ENCODE data around the gene TNK2.
"Not testable (repeated sequence)": the region's sequence is repeated elsewhere in the genome, so short reads cannot be mapped to it uniquely, and the experiment has no call there.

TNK2 gene

GRCh38 chr3:195850857-195851543, 57.4 kb downstream of the TNK2 start:
- peak; percentile 88 for DNase-seq (ENCODE audit: low spot score)

DNA sequence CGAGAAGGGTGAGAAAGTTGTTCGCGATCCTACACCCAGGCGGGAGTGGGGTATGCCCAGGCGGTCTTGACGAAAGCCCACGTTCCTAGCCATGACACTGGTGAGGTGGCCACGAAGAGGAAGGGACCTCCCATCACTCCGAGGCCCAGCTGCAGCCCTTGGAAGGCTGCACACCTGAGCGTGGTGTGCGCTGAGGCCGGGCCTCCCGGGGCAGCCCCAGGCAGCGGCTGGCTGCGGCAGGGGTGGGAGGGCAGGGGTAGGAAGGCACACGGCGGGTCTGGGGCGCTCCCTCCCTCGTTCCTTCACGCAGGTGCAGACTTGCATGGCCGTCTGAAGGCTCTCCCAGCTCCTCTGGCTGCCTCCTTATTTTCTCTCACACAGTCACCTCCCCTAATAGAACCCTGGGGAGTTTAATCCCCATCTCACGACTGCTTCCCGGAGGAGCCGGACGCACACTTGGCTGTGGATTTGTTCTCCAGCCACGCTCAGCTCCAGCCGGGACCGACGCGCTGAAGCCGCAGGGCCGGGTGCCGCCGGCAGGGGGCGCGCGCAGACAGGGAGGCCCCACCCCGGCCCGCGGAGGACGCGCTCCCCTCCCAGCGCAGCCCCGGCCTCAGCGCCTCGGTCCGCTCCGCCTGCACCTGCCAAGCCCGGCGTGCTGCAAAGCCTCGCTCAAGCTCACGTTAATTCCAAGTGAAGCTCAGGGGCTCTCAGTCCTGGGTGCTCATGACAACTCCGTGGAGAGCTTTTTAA, 58.9 kb downstream of the TNK2 start:
- peak; percentile 20 for DNase-seq (ENCODE audit: low spot score)

DNA sequence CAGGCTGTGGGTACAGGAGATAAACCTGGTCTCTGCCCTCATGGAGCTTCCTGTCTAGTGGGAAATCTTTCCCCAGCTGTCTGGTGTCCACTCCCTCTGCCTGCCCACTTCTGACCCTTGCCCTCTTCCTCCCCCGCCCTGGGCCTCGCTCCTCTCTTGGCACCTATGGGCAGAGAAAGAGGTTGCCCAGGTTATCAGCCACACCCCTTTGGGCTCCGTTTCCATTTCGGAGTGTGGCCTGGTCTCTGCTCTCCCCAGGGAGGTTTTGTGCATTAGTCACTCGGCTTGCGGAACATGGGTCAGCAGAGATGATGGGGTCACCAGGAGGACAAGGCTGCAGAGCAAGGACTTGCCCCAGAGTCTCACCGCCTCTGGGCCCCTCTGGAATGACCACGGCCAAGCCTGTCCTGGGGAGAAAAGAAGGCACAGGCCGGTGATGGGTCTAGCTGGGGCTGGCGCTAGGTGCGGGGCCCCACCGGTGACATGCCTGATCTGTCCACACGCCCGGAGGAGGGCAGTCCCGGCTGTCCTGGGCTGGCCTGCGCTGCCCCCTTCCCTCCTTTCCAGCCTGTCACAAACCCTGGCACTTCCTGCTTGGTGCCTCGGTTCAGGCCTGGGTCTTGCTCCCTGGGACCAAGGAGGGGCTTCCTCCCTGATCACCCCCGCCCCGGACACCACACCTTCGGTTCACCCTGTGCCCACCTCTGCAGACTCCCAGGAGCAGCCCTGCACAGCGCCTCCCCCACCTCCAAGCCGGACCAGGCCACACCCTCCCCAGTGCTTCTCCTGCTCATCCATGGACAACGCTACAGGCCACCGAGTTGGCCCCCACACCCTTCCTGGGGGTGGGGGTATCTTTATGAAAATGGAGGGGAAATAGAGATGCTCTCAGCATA, 61.0 kb downstream of the TNK2 start:
- no peak for DNase-seq (ENCODE audit: low spot score)

DNA sequence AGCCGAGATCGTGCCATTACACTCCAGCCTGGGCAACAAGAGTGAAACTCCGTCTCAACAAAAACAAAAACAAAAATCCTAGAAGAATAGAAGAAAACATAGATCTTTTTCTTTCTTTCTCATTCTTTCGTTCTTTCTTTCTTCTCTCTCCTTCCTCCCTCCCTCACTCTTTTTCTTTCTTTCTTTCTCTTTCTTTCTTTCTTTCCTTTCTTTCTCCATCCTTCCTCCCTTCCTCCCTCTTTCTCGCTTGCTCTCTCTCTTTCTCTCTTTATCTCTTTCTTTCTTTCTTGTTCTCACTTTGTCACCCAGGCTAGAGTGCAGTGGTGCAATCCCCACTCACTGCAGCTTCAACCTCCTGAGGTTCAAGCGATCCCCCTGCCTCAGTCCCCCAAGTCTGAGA, 62.9 kb downstream of the TNK2 start:
- no peak for DNase-seq (ENCODE audit: low spot score)

DNA sequence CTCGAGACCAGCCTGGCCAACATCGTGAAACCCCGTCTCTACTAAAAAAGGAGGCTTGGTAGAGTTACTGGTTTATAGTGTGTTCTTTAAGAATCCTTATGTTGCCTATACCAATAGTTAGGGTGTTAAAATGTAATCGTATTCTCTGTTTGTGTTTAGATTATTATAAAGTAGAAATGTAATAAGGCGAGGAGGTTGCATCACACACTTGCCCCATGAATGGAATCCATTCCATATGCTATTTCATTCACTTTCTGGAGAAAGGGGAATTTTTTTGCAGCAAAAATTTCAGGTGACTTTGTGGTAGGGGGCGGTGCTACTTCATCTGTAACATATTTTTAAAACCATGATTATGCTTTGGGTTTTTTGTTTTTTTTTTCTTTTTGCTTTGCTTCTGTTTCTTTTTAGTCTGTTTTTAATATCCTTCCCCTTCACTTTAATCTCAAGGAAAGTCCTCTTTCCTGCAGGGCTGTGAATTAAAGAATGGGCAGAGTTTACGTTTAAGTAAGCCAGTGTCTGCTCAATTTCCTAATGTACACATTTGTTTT, 63.6 kb downstream of the TNK2 start:
- DNase-seq (ENCODE audit: low spot score): no peak

DNA sequence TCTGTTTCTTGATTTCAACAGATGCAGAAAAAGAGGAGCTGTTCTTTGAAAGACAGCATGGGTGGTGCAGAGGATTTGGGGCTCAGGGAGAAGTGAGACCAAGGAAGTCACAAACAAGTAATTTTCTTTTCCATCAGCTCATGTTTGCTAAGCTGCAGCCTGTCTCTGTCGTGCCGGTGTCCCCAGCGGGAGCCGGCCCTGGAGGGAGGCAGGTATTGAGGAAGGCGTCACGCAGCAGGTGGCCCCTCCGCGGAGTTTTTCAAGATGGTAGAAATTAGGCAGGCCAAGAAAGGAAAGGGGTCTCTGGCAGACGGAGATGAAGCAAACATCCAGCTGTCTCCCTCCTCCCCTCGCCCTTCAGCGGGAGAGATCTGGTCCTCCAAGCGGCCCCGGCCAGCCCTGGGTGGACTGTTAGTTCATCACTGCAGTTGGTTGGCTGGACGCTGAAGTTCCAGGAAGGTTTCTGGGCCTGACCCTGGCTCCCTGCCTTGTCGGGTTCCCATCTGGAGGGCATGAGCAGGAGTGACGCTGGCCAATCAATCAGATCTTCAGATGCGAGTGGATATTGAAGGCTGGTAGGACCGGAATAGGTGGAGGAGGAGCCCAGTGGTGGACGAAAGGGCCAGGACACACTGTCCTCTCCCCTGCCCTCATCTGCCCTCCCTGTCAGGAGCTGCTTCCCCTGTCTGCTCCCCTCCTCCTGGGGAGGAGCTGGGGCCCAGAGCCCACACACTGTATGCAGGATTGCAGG, 68.9 kb downstream of the TNK2 start:
- DNase-seq (ENCODE audit: low spot score): no peak

GRCh38 chr3:195838714-195839113, 69.6 kb downstream of the TNK2 start:
- no peak for DNase-seq (ENCODE audit: low spot score)

DNA sequence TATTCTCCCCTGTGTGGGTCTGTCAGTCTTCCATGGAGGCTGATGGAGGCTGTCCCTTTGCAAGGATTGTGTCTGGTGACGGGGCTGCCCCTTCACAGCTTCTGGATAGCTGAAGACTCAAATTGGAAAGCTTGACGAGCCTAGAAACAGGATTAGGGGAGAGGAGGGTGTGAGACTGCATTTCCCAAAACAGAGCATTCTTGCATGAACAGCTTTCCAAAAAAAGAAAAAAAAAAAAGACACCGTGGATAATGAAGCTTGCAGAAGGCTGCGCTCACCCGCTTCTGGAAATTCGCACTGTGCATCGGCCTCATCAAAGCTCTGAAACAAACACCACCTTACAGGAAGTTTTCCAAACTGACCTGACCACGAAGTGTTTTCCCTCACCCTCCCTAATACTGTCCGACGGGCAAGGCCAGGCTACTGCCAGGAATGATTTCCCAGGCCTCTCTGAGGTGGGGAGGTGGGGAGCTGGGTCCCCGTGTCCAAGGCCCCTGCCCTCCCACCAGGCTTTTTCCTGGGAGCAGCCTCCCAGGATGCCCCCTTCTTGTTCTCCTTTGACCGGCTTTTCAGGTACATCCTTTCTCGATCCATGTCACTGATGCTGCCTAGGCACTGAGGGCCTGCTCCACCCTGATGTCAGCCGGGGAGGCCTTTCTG, 71.7 kb downstream of the TNK2 start:
- no peak for DNase-seq (ENCODE audit: low spot score)

- no peak for DNase-seq (ENCODE audit: low spot score)
These were observed 72.6 kb downstream of the TNK2 start for GRCh38 chr3:195835791-195836190.

- no peak for DNase-seq (ENCODE audit: low spot score)
These were observed 73.4 kb downstream of the TNK2 start for GRCh38 chr3:195834675-195835583.

DNA sequence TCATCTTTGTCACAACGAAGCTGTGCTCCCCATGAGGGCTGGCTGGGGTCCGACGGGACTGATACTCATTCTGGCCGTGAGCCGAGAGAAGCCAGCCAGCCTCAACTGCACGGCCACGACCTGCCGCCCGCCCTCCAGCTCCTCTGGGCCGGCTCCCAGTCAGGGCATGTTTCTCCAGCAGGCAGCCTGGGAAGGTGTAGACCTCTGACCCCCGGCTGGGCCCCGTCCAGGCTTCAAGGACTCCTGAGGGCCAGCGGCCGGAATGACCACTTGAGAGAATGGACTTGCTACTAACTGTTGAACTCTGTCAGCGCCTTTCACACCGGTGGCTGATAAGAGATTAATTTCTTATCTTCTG, 78.5 kb downstream of the TNK2 start:
- DNase-seq (ENCODE audit: low spot score): no peak

GRCh38 chr3:195828762-195829161, 79.6 kb downstream of the TNK2 start:
- DNase-seq (ENCODE audit: low spot score): no peak

GRCh38 chr3:195825857-195826804, 82.2 kb downstream of the TNK2 start:
- DNase-seq (ENCODE audit: low spot score): no peak

GRCh38 chr3:195825191-195825588, 83.2 kb downstream of the TNK2 start:
- DNase-seq (ENCODE audit: low spot score): no peak

DNA sequence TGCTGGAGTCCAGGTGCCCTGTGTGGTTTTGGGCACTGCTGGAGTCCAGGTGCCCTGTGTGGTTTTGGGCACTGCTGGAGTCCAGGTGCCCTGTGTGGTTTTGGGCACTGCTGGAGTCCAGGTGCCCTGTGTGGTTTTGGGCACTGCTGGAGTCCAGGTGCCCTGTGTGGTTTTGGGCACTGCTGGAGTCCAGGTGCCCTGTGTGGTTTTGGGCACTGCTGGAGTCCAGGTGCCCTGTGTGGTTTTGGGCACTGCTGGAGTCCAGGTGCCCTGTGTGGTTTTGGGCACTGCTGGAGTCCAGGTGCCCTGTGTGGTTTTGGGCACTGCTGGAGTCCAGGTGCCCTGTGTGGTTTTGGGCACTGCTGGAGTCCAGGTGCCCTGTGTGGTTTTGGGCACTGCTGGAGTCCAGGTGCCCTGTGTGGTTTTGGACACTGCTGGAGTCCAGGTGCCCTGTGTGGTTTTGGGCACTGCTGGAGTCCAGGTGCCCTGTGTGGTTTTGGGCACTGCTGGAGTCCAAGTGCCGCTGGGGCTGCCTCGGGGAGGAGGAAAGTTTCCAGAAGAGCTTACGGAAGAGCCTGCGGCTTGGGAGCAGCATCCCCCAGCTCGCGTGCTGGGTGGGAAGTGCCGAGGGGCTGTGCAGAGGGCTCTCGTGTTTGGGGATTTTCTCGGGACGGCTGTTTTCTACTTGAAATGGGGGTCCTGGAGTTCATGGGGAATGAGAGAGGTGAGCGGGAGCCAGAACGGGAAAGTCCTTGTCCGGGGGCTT, 83.7 kb downstream of the TNK2 start:
- DNase-seq (ENCODE audit: low spot score): not testable (repeated sequence)

DNA sequence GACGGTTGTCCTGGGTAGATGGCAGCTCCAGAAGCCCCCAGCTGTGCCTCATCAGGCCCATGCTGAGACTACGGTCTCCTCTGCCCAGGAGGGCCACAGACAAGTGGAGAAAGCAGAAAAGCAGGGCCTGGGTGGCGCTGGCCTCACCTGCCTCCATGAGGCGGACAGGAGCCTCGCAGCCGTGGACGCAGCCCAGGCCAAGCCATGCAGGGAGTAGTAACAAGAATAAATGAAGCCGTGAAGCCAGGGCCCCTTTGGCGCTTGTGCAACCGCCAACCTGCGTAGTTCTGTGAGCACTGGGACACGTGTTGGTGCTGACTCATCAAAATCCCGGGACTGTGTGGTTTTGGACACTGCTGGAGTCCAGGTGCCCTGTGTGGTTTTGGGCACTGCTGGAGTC, 84.4 kb downstream of the TNK2 start:
- peak; percentile 71 for DNase-seq (ENCODE audit: low spot score)

DNA sequence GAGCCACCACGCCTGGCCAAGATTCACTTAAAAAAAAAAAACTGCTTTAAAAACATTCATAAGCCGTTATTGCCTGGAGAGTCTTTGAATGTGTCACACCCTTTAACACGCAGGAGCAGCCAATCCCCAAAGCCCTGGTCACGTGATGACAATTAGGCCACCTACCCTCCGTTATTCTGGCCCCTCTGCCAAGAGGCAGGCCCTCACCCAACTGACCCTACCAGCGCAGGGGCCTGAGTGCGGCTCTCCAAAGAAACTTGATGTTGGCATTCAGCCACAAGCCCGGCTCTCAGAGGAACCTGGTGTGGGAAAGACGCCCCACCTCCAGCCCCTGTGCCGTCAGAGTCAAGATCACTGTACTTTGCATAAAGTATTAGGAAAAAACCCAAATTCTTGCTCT, 85.1 kb downstream of the TNK2 start:
- DNase-seq (ENCODE audit: low spot score): no peak

- no peak for DNase-seq (ENCODE audit: low spot score)
These were observed 86.1 kb downstream of the TNK2 start for GRCh38 chr3:195822131-195822696.
